ENCODE results near the gene ALDH4A1.
A peak's percentile ranks its signal among the peaks of the same experiment; 100 is the strongest.

Gene ALDH4A1

DNA sequence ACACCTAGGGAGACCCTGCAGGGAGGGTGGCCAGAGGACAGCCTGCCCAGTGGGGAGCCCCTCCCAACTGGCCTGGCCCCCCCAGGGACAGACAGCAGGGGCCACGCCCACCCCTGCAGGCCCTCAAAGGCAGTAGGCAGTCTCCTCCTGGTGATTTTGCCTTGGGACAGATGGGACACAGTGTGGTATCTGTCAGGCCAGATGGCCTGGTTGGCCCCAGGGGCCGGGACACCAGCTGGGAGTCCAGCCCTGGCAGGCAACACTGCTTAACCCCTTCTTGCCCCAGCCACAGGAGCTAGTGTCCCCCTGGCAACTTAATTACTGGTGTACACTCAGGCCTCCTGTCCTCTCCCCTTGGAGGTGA, 36.3 kb upstream of the ALDH4A1 start:
- DNase-seq: no peak

DNA sequence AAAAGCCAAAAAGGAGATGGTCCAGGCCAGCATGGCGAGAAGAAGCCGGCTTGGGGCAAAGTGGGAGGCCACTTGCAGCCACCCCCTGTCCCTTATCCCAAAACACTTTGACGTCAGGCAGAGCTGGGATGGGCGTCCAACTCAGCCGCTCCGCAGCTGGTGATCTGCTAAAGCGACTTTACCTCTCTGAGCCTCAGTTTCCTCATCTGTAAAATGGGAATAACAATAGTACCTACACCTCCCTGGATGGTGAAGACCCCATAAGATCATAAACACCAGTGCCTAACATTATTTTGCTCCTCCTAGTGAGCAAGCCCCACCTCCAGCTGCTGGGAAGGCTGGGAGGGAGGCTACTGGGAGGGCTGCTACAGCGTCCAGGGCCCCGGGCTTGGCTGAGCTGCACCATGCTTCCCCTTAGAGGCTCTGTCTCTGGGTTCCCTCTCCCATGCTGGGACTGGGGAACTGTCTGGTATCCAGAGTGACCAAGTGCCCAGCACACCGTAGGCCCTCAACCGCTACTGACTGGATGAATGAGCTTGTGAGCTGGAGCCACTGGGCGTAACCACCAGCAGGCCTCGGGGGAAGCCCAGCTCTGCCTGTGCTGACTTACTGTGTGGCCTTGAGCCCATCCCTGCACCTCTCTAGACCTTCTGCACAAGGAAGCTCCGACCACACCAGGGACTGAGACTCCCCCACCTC, 35.8 kb upstream of the ALDH4A1 start:
- no peak for DNase-seq

DNA sequence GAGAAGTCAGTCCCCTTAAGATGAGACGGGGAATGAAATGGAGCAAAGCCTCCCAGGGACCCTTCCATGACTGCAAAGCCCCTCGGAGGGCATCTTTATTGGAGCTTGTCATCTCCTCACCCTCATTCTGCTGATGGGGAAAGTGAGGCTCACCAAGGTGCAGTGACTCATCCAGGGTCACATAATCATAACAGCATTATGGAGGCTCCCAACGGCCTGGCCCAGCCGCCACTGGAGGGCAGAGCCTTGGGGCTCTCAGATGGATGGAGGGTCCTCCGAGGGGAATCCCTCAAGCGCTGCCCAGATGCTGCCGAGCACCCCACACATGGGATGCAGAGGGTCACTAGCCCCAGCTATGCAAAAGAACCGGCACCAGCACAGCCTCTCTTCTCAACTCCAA, 35.2 kb upstream of the ALDH4A1 start:
- DNase-seq: no peak

DNA sequence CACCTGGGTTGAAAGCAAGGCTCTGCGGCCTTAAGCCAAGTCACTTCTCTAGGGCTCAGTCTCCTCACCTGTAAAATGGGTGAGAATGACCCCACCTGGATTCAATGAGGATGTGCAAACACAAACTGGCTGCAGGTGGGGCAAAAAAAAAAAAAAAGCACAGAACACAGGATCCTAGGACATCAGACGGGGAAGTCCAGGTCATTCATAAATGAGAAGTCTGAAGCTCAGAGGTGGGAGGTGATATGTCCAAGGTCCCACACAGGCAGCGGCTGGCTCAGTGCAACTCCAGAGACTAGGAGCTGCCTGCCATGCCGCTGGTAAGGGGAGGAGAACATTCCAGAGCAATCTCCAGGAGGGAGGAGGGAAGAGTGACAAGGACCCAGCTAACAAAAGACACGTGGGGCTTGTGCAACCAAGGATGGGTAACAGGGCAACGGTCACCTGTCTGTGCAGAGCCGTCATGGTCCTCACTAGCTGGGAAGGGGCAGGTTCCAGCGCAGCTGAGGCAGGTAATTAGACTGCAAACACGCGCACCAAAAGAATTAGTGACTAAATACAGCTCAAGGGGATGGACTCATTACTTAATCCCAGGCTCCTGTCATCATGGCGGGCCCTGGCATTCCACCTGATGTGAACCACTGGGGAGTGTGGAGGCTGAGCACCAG, 34.6 kb upstream of the ALDH4A1 start:
- no peak for DNase-seq

DNA sequence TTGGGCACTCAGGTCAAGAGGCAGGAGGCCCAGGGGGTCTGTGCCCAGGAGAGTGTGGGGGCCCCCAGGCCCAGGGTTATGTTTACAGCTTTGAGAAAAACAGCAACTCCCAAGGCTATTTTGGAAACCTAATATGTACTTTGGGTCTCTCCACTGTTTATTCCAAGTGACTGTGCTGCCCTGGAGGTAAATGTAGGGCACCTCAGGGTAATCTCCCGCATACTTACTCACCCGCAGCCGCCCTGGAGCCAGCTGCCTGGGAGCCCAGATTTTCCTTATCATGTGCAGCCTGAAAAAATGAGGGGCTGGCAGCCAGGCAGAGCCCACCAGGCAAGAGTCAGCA, 34.1 kb upstream of the ALDH4A1 start:
- DNase-seq: no peak

DNA sequence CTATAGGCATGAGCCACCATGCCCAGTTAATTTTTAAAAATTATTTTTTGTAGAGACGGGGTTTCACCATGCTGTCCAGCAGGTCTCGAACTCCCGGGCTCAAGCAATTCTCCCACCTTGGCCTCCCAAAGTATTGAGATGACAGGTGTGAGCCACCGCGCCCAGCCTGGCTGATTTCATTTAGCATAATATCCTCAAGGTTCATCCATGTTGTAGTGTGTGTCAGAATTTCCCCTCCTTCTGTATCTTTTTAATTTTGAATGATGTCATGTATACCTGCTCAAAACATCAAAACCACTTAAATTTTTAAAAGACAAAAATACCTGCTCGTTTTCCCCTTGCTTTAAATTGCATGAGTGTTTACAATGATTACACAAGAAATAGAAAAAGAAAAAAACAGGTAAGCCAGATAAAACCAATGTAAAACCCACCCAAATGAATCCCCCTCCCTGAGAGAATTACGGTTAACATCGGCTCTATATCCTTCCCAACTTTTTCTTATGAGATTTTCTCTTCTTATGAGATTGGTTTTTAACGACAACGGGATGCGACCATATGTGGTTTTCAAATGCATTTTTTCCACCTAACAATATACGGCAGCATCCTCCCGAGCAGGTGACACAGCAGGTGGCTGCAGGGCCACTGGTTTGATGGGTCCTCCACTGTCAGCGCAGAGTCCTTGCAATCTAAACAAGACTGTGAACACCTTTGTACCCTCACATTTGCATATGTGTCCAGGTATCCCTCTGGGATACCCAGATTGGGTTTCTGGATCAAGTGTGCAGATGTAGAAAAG, 32.0 kb upstream of the ALDH4A1 start:
- DNase-seq: no peak

DNA sequence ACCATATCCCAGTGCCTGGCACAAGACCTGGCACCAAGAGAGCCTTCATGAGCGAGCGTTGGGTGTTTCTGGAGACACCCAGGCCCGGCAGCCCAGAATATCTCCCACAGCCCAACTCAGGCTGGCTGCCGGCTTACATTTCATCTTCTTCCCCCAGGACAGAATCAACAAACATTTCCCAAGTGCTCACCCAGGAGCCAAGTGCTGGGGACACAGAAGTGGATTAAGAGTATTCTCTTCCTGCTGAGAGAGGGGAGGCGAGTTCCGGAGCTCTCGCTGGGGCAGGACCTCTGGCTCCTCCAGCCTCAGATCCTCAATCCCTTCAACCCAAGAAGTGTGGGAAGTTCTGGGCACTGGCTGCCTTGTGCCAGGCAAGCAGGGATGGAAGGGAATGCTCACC, 30.5 kb upstream of the ALDH4A1 start:
- DNase-seq: no peak

DNA sequence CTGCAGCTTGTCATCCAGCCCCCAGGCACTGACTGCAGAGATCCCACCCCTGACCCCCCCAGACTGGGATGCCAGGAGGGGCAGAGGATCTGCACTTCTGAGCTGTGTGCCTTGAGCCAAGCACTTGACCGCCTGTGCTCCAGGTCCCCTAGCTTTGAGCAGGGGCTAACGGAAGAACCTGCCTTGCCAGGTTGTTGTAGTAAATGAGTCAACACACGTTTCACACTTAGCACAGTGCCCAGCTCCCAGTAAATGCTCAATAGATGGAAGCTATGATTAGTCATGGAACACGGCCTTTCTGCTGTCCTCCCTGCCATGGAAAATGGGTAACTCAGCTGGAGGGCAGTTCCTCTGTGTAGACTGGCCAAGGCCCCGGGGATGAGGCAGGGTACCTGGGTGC, 30.0 kb upstream of the ALDH4A1 start:
- DNase-seq: no peak

DNA sequence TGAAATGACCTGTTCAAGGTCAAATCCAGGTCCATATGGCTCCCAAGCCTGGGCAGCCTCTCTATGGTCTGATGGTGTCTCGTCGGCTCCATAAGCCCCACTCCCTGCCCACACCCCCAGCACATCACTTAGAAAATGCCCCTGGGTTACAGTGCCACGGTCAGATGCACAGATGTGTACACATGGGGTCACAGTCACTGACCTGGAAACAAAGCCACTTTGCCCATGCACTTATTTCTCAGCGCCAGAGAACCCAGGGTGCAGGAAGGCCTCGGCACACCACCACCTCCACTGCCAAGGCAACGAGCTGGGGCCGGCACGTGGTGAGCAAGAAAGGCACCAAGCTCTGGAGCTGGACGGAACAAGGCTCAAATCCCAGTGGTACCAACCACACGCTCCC, 29.4 kb upstream of the ALDH4A1 start:
- no peak for DNase-seq

DNA sequence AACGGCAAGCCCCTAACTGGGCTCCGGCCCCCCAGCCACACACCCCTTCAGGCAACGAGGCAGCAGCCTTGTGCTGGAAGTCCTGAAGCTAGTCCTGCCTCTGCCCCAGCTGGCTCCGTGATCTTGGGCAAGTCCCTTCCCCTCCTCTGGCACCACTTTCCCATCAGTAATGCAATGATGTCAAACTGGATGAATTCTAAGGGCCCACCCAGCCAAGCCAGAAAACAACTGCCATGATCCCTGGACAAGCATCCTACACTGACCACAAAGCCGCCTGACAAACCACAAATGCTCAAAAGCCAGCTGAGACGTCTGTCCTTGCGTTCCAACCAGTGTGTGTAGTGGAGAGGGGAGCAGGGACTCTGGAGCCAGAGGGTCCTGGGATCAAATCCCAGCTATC, 27.3 kb upstream of the ALDH4A1 start:
- no peak for DNase-seq

DNA sequence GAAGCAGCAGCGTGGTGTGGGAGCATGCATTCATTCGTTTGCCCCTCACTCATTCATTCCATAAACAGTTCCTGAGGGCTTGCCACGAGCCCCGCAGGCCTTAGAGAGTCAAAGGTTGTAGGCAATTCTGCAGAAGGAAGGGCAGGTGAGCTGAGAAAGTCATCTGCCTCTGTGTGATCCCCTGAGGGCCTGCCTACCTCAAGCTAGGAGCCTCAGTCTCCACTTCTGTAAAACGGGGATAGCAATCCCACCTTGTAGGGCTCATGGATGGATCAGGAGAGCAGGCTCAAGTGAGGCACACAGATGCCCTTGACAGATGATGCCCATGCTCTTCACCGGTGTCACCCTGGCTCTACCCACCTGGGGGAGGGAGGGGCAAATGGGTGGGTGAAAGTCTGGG, 26.6 kb upstream of the ALDH4A1 start:
- DNase-seq: no peak

DNA sequence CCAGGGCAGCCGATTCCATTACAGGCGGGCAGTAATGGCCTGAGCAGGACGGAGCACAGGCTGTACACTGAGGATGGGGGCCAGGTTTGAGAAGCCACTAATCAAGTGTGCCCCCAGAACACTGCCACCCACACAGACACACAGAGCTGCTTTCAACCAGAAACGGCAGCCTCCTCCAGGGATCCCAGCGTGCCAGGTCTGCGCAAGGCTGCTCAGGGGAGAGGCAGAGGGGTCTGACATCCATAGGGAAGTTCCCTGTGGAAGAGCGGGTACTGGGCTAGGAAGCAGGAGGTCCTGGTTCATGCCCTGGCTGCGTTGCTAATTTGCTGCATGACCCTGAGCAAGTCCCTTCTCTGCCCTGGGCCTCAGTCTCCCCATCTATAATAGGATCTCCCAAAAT, 26.1 kb upstream of the ALDH4A1 start:
- DNase-seq: no peak

DNA sequence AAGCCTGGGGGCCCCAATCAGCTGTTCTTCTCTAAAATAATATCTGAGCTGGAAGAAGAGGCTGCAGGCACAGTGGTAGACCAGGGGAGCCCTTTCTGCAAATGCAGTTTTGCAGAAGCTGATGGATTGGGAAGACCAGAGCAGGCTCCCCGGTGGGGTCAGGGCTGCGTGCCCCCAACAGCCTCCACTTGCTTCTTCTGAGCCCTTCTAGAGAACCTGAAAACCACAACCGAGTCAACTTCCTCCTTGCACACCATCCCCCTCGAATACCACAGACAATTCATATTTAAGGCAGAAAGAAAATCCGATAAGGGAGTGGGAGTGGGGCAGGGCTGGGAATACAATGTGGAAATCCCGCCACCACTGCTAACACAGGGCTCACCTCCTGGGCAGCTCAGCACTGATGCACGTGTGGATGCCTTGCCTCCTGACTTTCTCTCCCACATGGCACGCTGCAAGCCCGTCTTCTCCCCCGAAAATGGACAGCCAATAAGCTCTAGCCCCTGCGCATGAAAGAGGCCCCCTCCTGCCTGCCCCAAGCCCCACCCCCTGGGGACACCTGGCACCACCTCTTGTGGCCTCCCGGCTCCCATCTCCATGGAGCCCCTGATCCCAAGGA, 25.4 kb upstream of the ALDH4A1 start:
- DNase-seq: peak; percentile 33 to 38

DNA sequence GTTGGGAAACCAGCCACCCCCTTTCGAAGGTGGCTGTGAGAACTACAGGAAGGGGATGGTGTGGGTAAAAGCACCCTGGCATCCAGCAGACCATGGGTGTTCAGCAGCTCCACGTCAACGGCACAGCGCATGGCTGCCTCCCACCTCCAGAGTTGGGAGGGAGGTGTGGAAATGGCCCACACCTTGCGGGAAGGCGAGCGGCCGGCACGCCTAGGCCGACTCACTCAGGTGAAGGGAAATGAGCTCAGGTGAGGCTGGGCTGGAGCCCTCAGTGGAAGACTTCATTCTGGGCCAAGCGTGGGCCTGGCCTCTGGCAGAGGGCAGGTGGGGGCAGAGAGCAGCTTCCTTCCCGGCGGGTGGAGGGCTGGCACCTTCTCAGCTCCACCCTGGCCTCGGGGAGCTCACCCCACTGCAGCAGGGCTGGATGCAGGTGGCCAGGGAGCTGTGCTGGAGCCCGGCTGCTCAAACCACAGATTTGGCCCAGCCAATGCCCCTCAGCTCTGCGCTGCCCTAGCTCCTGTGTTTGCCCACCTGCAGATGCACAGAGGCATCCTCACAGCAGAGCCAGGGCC, 24.8 kb upstream of the ALDH4A1 start:
- DNase-seq: peak; percentile 30 to 33

DNA sequence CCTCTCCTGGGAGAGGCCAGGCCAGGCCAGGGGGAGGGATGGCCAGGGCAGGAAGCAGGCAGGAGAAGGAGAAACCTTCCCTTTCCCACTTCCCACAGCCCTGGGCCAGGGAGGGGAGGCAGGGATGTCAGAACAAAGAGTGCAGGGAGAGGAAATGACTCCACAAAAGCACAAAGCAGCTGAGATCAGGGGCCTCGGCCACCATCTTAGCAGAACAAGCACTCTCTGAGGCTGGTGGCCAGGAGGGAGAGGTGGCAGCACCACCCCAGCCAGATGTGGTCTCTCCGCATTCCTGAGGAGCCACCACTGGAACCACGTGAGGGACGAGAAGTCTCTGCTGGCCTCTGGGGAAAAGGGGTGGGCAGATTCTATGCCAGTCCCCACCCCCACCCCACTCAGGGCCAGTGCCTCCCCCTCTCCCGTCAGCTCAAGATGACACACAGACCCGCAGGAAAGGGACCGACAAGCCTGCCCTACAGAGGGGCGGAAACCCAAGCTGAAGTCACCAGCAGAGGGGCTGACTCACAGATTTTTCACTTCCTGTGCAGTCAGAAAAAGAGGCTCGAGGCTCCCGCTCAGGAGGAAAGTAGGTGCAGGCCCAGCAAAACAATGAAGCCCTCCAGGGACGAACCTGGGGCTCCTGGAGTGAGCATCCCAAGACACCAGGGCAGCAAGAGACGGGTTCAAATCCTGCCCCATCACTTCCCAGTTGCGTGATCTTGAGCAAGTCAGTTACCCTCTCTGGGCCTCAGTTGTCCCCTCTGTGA, 24.1 kb upstream of the ALDH4A1 start:
- DNase-seq: peak; percentile 85 to 87

DNA sequence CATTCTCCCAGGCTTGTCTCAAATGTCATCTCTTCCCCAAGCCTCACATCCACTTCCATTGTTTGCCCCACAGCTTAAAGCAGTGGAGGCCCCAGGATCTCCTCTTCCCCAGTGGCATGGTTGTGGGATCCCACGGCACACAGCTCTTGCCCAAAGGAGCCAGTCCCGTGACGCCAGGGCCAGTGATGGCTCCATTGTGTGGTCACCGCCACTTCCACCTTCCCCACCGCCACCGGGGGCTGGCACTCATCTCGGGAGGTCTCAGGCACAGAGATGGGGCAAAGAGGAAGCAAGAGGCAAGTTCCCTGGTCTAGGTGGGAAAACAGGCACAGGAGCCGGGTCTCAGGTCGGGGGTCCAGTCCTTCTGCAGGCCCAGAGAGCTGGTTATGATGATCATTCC, 22.9 kb upstream of the ALDH4A1 start:
- DNase-seq: no peak

DNA sequence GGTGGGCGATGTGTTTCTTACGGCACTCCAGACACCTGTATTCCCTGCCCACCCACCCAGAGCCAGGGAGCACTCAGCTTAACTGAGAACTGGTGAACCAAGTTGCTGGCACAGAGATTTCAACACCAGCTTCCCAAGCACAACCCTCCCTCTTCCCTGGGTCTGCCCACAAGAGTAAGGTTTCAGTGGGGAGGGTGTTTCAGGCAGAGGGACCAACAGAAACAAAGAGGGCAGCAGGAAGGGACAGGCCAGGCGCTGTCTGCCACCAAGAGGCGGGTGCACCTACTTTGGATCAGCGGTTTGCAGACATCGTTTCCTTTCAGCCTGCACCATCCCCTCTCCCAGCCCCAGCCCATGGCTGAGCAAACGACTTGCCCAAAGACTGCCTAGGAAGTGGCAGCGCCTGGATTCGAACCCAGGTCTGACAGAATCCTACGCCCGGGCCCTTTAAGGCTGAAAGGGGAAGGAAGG, 21.9 kb upstream of the ALDH4A1 start:
- DNase-seq: no peak

DNA sequence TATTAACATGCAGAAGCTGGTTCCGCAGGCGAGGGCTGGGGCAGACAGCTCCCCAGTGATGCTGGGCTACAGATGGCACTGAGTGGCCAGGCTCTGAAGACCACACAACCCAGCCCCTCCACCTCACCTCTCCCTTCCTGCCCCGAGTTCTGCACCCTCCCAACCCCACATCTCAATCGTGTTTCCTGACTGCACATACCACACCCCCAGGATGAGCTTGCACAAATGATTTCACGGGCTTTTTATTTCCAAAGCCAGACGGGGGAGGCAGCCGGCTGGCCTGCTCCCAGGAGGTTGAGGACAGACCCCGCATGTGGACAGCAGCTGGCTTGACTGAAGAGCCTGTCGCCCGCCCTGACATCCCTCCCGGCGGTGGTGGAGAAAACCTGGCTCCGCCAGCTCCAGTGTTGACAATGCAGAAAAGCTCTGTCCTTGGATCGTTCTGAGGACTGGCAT, 21.4 kb upstream of the ALDH4A1 start:
- DNase-seq: no peak

DNA sequence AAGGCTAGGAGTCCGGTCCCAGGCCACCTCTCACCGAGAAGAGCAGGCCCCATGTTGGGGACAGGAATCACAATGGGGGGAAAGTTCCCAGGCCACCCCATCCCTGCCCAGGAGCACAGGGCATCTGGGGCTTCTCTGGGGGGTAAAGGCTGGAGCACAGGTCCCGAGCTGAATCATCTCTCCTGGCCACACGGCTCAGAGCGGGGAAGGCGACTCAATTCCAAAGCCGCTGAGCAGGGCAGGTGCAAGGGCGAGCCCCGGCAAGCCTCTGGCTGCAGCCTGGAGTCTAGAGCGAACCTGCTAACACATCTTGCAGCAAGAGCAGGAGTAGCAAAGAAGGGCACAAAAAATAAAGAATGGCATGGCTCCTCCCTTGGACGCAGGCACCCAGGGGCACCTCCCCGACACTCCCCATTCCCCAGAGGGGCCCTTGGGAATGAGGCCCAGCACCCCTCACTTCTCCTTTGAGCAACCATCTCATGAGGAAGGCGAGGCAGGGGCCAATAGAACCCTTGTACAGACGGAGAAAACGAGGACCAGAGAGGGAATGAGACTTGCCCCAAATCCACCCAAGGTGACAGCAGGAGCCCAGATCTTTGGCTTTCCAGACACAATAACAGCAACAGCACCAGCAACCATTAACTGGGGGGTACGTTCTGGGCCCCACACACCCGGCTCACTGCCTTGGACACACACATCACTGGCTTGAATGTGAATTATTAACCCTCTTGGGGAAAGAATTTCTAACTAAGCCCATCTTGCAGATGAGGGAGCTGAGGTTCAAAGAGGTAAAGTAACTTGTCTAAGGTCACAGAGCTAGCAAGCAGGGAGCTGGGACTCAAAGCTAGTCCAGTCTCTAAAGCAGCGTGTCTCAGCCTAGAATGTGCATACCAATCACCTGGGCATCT, 20.7 kb upstream of the ALDH4A1 start:
- DNase-seq: no peak

DNA sequence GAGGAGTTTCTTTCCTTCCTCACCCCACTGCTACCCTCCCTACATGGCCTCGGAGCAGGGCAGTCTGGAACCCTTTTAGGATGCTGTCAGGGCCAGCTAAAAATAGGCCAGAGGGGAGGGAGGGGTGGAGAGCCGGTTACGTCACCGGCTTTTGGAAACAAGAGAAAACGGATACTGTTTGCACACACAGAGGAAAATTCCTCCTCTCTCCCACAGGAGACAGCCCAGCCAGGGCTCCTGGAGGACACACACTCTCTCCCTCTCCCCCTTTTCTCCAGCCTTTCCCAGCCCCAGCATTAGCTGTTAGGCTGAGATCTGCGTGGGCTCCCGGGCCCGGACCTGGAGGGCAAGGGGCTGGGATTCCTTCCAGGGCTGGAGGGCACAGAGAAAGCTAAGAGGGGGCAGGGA, 20.0 kb upstream of the ALDH4A1 start:
- DNase-seq: no peak

DNA sequence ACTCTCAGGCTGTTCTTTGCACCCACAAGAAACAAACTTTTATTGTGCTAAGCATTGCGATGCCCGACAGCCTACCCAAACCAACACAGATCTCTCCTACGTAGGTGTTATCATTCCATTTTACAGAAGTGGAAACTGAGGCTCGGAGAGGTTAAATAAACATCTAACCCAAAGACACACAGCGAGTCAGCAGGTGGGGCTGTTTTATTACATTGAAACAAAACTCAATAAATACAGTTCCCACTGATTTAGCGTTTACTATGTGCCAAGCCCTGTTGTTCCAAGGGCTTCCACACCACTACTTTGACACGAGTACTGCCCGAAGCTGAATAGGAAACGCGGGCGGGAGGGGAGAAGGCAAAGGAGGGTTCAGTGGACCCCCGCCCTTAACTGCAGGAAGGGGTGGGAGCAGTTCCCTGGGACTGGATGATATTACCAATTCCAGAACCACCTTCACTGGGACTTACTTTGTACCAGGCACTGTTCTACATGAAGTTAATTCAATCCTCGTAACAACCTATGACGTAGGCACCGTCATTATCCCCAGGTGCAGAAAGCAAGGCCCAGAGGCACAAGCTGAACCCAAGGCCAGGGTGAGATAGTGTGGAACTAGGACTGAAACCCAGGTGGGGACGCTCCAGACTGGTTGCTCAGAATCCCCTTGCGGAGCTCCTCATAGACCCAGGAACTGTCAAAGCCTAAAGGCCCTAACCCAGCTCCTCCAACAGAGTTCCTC, 19.3 kb upstream of the ALDH4A1 start:
- DNase-seq: no peak

Data from activated CD4-positive, alpha-beta T cell treated with anti-CD3 and anti-CD28 coated beads for 4 hours (primary cell).